ENCODE data around the gene KLHL2.
A peak's percentile ranks its signal among the peaks of the same experiment; 100 is the strongest.
"Not testable (repeated sequence)": the region's sequence is repeated elsewhere in the genome, so short reads cannot be mapped to it uniquely, and the experiment has no call there.

KLHL2 gene

DNA sequence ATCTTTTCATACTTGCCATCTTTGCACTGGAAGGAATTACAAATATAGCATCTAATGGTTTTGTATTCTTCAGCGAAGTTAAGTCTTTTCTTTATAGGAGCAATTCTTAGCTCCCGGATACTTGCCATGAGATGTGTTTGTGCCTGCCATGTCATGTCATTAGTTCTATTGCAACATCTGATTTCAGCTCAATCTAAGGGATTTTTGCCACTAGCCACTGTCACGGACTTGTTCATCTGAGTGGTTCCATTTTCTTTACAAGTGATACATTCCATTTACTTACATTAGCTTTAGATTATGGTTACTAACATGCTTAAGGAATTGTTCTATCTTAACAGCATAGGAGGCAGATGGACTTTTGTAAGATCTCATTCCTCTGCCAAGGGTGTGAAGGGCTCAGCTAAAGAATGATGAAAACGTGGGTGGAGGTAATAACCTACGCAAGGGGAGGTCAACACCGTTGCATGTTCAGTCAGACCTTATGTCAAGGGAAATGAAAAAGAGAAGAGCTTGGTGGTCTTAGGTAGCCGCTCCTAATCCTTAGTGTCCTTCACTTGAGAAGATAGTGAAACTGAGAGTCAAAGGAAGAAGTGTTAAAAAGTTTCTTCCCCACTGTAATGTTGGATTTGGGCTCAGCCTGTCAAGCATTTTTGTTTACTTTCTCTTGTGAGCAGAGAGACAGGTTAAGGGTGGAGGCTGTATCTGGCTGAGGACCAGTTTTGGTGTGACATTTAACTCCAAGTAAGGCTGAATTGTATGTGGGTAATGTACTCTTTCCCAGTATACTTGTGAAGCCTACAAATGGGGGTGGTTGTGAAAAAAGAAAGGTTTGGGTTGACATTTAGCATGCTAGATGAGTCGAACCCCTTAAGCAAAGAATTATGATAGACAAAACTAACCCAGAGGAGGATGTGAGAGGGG, 3.6 kb upstream of the KLHL2 start:
- no peak for DNase-seq

- DNase-seq, result peak; percentile 17
Observed at GRCh38 chr4:165204462-165204830, 2.9 kb upstream of the KLHL2 start.

DNA sequence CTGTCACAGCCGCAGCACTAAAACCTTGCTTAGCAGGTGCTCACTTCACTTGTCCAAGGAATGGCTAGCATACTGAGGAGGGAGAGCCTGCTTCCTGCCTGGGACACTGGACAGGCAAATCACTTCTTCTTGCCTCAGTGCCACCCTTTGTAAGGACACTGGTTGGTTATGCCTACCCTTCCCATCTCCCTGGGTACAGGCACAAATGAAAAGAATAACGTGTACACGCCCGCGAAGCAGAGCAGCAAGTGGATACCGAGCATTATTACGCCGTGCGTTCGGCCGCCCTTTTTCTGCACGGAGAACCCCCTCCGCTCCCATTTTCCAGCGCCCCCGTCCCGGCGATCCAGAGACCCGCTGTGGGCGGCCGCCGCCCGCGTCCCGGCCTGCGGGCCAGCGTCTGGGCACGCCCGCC, 338 bp upstream of the KLHL2 start:
- DNase-seq, result peak; percentile 1

DNA sequence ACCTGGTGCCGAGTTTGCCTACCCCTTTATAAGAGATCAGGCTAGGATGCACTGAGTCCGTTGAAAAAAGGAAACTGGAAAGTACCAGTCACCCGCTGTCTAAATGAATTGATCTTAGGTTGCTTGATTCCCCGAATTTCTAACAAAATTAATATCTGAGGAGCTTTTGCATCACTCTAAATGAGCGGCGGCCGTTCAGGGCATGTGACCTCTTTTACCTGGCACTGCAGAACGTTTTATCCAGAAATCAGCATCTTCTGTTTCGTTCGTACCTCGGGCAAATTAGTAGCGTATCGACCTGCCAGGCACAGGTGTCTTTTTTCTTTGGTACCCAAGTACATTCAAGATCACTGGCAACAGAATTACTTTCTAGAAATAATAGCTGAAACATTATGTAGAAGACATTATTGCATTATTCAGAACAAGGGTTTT, 876 bp downstream of the KLHL2 start:
- DNase-seq, result no peak

- DNase-seq, result no peak
Observed at GRCh38 chr4:165208741-165209388, 1.5 kb downstream of the KLHL2 start.

DNA sequence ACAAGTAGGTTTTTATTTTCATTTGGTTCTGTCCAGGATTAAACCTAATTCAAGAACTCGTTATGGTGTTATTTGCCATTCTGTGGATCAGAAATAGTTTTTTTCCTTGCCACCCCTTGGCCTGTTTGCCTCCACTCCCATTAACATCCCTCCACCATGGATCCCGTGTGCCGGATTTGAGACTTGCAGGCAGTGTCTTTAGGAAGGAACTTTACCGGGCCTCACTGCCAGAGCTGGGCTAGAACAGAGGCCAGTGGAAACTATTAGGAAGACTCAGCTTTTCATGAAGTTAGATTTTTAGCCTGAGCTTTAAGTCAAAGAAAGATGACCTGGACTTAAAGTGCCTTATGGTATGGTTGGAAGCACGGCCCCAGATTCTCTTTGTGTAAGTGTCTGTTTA, 2.4 kb downstream of the KLHL2 start:
- no peak for DNase-seq

DNA sequence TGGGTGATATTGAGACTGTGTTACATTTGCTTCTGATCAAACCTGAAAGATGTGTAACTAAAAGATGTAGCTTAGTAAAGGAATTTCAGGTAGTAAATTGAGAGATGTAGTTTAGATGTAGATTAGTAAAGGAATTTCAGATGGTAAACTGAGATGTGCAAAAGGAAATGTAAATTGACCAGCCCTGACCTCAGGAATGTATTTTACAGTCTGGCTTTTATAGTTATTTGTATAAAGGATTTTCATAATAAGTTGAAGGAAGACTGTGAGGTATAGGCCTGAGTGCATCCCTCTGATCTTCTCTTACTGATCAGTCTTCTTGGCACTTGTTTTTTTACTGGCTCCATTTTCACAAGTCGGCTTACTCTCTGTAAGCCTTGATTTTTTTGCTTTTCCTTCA, 3.2 kb downstream of the KLHL2 start:
- no peak for DNase-seq

DNA sequence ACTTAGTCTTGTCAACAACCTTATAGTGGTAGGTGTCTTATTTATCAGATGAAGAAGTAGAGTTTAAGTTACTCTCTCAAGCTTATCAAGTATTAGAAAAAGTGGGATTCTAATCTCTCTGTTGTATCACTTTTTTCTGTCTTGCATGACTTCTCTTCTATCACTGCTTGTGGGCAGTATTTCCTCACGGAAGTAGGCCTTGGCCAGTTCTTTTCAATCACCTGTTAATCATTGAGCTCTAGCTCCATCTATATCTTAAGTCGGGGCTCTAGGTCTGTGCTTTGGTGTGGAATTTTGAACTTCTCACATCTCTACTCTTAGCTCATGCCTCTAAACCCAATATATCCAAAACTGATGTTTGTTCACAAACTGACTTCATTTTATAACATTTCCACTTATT, 5.3 kb downstream of the KLHL2 start:
- not testable (repeated sequence) for DNase-seq

DNA sequence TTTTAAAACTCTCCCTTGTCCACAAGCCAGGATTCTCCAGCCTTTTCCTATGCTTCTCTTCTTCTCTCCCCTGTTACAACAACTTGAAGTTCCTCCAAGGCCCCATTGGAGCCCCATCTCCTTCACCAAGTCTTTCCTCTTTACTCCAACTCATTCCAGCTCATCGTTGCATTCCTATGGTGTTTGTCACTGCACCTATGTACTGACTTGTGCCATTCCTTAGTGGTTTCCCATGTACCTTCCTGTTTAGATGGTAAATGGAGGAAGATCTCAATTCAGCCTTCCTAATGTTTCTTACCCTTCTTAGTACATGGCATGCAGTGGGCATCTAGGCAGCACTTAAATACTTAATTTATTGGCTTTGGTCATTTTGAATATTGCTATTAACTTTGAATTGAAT, 6.0 kb downstream of the KLHL2 start:
- DNase-seq, result not testable (repeated sequence)

DNA sequence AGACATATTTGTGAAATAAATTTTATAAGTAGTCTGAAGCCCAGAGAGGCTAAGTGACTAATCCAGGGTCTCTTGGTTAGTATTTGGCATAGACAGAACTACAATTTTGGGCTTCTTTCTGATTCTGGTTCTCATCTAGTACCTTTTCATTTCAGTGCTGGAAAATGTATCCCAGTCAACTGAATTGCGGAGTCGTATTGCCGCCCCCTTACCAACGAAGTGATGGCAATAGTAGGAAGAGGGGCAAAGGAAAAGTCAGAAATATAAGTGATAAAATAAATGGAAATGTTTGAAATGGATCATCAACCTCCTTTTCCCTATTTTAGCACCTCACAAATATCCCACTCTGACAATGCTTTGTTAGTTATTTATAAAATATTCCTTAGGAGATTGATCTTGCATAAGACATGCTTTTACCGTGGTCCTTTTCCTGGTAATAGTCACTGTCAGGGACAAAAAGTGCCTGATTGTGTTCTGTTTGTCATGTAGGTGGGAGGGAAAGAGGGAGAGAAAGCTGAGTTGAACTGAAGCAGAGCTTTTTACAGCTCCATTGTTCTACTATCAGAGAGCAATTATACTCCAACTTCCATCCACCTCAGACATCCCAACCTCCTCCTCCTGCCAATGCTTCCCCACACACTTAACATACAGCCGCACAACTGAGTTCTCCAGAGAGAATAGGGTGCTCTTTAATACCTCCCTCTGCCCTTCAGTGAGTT, 6.8 kb downstream of the KLHL2 start:
- DNase-seq, result not testable (repeated sequence)

DNA sequence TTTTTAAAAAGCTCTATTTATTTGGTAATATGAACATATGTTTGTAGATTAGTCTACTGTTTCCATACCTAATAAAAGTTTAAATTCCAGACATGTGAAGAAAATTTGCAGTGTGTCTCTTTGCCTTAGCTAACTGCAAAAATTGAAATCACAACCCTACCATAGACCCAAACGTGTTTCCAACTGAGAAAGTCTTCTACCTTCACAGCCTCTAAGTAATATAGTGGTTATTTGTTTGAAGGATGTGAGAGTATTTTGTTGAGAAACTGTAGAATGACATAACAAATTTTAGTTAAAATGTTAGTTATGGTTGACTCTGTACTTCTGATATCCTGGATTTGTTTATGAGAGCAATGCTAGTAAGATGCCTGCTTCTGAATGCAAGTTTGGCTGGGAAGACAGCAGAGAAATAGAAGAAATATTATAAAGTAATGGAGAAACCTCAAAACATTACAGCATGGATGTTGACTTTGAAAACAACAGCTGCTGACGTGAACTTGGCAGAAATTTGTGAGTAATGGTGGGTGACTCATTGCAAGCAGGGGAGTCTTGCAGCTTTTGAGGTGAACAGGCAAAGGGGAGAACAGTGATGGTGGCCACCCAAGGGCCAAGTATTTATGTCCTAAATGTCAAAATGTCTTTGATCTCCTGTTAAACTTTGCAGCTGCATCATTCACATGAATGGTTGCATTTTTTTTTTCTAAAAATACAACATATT, 7.8 kb downstream of the KLHL2 start:
- peak; percentile 53 for DNase-seq

GRCh38 chr4:165215761-165216487, 8.6 kb downstream of the KLHL2 start:
- DNase-seq, result not testable (repeated sequence)

DNA sequence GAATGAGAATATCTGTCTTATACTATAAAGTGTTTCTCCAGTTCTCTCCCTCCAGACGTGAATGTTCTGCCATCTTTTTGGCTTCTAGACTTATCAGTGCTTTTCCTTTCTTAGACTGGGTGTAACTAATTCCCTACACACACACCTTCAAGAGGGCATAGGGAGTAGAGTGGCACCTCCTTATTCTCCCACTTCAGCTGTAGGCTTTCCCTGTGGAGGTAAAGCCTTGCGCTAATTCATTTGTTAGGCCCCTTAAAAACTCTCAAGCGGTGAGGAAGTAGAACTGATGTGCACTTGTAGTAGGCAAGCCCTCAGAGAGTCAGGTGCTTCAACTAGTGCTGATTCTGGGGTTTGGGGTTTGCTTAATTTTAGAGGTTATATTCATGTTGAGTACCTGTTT, 10.0 kb downstream of the KLHL2 start:
- DNase-seq, result no peak

DNA sequence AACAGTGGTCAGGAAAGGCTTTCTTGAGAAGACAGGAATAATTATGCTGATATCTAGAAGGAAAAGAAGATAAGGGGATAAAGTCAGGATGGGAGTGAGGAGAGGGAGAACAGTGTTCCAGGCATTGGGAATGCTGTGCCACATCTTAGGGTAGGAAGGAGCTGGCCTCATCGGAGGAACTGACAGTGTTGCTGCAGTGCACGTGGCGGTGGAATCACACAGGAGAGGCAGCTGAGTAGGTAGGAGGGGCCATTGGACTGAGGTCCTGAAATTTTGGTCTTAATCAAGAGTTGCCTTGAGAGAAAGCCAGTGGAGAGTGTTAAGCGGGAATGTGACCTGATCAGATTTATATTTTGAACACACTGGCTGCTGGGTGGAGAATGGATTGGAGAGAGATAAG, 13.9 kb downstream of the KLHL2 start:
- DNase-seq, result not testable (repeated sequence)

DNA sequence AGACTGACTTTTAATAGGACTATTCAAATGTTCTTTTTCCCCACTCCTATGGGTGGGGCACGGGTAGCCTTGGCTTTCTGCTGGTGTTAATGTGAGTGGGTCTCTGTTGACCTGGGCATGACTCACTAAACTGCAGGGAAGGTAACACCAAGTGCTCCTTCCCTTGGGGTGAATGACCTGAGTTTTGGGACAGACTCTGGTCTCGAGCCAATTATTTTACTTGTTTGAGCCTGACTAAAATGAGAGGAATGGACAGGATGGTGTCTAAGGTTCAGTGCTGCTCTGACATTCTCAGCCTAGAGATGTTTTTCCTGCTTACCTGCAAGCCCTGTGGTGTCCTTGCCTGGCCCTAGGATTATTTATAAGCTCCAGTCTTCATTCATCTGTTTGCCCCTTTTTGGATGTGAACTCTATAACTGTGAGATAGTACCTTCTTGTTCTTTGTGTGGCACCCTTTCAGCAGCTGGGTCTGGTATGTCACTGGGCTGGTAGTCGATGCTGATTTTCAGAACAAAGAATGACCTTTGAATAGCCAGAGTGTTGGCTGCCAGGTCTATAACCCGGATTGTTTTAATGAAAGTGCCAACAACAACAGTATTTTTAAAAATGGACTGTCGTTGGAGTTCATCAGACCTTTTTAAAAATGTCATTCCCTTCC, 14.8 kb downstream of the KLHL2 start:
- DNase-seq, result not testable (repeated sequence)

GRCh38 chr4:165222651-165222994, 15.3 kb downstream of the KLHL2 start:
- DNase-seq, result no peak

DNA sequence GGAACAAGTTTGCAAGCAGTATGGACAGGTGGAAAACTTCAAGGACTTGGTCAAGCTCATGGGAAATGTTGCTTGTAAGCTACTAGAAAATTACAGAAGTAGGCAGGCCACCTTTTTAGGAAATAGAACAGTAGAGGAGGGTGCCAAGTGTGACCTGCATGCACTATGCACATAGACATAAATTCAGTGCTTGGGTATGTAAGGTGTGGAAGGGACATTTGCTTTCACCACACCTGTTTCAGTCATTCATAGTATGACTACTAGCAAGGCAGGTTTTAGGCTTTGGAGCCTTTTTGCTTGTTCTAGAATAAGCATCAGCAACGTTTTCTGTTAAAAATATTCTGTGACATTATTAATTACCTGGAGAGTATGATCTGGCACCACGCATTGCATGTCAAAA, 20.0 kb downstream of the KLHL2 start:
- DNase-seq, result not testable (repeated sequence)

DNA sequence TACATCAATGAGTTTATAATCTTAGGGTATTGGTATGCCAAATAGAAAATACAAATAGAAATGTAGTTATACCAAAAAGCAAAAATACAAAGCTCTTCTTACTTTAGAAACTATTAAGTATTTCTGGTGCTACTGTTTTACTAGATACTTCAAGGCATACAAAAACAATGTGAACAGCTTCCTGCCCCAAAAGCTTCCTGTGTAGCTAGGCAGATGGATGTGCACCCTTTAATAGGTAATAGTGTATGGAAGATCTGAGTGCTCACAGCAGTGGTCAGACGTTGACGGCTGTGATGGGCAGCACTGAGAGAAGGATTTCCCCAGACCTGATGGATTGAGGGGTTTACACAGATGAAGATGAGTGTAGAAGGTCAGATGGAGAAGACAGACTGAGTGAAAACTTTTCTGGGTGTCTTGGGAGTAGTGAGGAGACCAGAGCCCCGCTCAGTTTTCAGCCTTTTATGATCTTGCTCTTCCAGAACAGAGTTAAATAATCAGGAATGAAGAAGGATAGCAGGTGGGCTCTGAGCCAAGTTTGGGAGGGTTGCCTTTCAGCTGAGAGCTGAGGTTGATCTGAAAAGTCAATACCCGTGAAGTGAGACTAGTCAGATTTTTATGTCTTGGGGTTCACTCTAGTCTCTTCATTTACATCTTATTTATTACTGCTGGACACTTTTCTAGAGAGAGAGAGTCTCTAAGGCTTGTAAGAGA, 22.3 kb downstream of the KLHL2 start:
- not testable (repeated sequence) for DNase-seq

DNA sequence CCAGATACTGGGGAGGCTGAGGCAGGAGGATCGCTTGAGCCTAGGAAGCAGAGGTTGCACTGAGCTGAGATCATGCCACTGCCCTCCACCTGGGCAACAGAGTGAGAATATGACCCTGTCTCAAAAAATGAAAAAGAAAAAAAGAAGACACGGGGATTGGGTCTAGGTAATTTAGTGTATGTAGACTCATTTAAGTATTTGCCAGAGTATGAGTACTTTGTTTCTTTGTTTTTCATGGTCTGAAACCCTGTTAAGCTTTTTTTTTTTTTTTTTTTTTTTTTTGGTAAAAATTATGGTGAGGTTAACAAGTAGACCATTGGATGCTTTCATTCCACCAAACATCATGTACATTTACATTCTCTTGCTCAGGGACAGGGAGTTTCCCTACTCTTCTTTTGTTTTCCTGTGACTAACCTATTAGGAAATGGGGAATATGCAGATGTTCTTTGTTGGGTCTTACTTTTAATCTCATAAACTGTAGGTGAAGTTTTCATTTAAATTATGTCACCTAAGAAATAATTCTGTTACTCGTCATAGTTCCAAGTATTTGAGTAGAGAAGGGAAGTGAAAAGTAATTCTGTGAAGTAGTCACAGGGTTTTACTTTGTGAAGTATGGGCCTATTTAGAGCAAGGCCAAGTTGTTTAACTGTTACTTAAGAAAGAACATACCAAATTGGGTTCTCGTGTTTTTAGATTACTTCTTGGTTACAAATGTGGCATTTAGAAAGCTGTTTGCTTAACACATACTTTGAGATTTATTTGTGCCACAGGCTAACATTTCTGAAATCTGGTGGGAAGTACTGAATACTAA, 25.5 kb downstream of the KLHL2 start:
- not testable (repeated sequence) for DNase-seq

- no peak for DNase-seq
Observed at GRCh38 chr4:165234766-165235165, 27.4 kb downstream of the KLHL2 start.
